Fibroblast of skin of right biceps (primary cell): ENCODE data around the gene ST6GALNAC2.
A peak's percentile ranks its signal among the peaks of the same experiment; 100 is the strongest.

ENCODE experiments used
- DNase-seq: peaks from one replicate; pipeline ENCODE4 v3.0.0-alpha.2; 2013

Gene ST6GALNAC2

DNA sequence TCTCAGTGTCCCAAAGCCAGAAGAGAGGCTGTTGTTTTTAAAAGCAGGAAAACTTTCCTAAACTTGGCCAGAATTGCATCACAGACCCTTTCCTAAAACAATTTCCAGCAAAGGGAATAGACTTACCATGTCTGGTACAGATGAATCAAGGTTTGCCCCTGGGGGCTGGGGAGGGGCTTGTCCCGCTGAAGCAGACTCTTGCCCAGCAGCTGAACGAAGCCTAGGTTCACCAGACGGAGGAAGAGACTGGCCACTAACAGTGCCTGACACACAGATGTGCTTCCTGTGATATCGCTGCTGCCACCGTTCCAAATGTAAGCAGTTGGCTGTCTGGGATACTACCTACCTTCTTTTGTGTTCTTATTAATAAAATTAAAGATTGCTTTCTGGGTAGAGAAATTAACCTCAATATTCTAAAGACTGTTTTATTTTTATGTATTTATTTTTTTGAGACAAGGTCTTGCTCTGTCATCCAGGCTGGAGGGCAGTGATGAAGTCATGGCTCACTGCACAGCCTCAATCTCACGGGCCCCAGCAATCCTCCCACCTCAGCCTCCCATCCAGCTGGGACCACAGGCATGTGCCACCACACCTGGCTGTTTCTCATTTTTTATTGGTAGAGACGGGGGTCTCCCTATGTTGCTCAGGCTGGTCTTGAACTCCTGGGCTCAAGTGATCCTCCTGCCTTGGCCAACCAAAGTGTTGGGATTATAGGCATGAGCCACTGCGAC lies 32.3 kb downstream of the ST6GALNAC2 start:
- DNase-seq, result no peak

DNA sequence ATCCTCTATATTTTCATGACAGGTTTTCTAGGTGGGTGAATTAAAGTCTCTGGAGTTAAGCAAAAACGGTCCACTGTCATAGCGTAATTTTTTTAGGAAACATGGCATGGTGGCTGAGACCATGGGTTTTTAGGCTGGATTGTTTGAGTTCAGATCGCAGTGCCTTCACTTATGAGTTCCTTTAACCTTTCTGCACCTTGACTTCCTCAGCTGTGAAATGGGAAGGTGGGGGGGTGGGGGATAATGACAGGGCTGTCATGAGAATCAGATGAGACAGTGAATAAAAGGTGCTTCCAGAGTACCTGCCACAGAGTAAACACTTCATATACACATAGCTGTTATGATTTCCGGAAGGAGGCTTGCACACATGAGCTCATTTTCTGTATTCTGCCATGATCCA lies 34.0 kb downstream of the ST6GALNAC2 start:
- DNase-seq, result no peak

DNA sequence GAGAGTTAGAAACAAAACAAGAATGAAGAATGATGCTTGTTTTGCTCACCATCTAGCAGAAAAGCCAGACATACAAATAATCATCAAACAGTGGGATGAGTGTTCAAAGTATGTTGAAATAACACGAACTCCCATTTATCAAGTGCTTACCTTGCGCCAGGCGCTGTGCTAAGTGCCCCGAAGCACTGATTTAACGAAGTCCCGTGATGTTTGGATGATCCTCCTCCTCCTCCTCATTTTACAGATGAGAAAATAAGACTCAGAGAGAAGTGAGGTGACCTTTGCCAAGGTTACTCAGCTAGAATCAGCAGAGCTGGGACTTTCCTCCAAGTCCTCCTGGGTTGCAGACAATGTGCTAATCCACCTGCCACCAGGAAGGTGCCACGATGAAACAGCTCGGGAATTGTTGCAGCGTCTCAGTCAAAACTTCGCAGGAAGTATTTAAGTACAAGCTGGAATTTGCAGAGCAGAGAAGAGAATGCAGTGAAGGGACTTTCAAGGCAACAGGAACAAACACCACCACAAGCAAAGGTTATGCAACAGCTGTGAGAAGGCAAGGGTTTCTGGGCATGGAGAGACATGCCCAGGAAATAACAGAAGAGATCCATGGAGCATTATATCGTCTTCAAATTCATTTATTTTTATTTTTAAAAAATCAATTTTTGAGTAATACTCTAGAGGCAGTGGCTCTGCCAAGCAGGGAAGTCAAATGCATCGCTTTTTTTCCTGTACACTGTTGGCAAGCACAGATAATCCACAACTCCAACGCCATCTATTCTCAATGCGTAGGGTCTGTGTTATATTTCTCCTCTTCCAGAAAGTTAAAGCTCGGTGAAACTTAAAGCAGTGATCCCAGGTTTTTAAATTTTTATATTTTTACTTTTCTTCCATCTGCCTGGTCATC lies 34.7 kb downstream of the ST6GALNAC2 start:
- no peak for DNase-seq

DNA sequence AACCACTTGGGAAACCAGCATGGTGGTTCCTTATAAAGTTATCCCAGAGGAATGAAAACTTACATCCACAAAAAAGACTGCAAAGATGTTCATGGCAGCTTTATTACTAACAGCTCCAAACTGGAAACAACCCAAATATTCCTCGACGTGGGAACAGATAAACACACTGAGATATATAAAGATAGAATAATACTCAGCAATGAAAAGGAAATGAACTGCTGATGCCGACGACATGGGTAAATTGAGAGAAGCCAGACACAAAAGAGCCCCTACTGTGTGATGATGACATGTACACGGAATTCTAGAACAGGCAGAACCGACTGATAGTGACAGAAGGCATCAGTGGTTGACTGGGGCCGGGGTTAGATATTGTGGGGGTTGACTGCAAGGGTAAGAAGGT lies 36.1 kb downstream of the ST6GALNAC2 start:
- DNase-seq, result no peak

DNA sequence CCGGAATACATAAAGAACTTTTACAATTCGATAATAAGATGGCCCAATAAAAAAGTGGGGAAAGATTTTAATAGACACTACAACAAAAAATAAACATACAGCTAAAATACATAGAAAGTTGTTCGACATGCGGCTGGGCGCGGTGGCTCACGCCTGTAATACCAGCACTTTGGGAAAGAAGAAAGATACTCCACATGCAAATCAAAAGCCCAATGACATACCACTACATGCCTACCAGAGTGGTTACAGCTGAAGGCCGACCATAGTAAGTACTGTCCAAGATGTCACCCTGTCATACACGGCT lies 36.5 kb downstream of the ST6GALNAC2 start:
- DNase-seq, result no peak

DNA sequence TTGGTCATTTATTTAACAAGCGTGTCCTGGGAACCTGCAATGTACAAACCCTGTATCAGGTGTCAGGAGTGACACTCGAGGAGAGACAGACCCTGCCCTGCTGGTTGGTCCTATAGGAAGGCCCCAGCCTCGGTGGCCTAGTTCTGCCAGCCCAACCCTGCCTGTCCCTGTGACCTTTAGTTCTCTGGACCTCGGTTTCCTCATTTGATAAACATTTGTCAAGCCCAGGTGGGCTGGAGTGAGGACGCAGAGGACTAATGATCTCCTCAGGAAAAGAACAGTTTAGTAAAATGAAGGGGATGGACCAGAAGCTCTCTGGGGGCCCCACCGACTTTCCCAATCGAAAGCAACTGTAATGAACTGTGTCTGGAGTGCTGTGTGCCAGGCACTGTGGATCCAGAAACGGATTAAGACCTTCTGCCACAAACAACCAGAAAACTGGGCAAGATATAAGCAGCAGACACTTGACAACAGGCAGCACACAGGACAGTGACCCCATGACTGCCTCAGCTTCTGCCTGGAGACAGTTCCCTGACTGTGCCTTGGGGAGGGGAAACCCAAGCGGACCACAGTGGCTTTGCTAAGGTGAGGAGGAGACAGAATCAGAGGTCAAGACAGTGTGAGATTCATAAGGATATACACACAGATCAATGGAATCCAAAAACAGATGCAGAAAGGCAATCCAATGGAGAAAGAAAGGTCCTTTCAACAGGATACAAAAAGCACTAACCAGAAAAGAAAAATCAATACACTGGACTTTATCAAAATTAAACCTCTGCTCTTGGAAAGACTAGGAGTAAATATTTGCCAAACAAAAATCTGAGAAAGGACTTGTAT lies 37.1 kb downstream of the ST6GALNAC2 start:
- no peak for DNase-seq

DNA sequence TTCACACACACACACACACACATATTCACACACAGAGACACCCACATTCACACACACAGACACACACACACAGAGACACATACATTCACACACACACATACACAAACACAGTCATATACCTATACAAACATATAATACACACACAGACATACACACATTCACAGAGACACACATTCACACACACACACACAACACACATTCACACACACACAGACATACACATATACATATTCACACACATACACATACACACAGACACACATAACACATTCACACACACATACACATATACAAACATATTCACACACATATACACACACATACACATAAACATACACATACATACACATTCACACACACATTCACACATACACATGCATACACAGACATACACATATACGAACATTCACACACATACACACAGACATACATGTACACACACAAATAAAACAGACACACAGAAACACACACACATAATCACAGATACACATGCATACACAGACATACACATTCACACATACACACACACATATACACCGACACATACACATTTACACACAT lies 37.9 kb downstream of the ST6GALNAC2 start:
- no peak for DNase-seq

DNA sequence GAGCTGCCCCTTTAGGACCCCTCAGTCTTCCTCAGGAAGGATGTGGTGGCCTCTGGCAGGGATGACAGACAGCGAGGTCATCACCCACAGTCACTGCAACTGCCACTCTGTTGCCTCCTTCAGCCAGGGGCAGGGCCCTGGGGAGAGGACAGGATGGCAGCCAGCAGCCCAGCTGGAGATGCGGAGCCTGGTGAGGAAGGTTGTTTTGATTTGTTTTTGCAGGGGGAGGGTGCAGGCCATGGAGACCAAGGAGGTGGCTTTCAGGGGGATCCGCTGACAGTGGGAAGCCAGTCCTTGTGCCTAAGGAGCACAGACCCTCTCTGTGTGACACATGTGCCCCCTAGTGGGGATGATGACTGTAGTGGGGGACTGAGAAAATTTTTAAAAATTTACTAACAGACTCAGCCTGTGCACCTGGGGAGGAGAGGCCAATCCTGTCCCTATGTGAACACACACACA lies 38.4 kb downstream of the ST6GALNAC2 start:
- peak; percentile 73 for DNase-seq

DNA sequence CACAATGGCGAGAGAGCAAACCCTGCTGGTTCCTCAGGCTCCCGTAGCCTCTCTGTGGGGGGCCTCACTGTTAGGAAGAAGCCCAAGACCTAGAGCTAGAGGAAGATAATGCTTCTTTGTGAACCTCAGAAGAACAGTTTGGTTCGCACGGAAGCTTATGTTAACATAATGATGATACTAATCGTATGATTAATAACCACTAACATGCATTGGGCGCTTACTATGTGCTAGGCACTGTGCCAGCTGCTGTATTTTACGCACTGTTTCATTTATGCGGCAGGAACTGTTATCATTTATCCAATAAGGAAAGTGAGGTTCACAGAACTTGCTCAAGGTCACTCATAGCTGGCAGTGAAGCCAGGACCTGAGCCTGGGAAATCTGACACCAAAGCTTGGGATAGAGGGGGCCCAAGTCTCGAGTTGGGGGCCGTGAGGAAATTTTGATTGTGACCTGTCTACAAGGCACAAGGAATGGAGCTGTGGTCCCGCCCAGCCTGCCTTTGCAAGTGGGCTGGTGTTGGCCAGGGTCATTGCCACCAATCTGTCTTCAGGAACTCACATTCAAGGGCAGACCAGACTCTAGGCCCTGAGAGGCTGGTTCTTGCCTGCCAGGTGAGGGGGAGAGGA lies 39.0 kb downstream of the ST6GALNAC2 start:
- DNase-seq, result peak; percentile 95

DNA sequence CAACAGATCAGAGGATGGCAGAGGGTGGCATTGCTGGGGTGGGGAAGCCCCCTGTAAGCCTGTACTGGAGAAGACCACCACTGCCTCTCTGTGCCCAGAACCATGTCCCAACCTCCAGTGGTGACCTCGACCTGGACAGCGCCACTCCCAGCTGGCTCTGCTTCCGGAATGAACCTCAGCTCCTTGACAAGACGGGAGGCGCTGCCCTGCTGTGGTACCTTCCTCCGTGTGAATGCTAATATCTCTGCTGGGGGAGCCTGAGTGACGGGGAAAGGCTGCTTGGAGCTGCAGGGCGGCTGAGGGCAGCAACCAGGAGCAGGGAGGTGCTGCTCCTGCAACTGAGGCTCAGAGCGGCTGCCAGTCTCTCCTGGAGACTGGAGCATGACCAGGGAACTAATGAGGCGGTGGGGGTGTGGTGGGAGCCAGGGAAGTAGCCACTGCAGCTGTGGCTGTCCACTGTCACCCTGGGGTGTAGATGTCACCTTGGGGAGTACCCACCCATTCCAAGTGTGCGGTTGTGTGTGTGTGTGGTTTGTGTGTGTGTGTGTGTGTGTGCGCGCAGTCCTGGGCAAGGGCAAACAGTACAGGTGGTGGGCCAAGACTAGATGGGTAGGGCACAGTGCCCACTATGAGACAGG lies 39.6 kb downstream of the ST6GALNAC2 start:
- no peak for DNase-seq

DNA sequence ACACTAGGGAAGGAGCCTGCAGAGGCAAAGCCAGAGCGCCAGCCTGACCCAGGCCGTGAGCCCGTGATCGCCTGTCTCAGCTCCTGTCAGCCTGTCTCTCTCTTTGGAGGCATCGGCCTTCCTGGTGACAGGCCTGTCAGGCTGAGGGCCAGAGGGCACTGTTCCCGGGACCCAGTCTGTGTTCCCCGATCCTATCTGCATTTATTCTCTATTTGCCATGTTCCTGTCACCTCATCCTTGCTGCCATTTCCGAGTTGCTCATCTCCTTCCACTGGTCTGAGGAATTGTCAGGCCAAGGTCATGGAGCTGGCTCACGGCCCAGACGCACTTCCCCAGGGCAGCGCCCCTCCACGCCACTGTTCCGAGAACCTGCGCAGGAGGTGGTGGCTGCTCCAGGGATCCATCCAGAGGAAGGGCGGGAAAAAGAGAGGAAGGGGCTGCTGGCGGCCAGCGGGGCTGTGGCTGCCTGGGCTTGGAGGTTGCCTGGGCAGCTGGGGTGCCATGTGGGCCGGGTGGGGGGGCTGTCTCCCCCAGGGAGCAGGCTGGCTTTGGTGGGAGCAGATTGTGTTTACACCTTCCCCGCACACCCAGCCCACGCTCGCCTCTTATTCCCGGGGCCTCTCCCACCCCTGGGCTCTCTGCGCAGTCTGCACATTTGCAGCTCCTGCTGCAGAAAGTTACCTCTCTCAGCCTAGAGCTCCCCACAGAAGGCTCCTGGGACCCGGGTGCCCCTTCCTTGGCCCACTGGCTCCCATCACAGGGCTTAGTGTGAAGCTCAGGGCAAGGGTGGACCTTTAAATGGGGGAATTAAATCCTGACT lies 40.9 kb downstream of the ST6GALNAC2 start:
- DNase-seq, result no peak

DNA sequence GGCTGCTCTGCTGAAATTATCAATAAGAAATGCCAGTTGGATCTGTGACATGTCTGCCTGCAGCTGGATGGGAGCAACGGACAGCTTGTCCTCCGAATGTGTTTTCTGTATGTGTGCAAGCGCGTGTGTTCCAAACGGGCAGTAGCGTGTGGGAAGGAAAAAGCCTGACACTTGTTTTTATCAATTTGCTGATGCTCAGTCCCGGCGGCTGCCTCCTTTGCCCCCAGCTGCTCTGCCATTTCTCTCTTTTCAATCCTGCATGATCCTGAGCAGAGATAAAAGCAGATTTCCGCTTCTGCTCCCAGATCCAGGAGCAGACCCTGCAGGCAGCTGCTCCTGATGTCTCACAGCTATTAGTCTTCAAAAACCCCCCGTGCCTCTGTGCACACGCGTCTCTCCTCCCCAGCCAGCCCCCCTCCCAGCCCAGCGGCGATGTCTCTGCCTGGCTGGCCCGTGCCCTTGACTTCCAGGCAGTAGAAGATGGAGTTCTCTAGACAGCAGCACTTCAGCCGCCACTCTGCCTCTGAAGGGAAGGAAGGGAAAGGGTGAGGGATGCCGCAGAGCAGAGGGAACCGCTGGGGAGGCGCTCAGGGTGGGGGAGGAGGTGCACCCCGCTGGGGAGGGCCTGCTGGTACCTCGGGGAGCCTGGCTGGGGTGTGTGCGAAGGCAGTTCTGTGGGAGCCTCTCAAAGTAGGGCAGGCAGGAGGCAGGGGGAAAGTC lies 41.7 kb downstream of the ST6GALNAC2 start:
- DNase-seq, result no peak

DNA sequence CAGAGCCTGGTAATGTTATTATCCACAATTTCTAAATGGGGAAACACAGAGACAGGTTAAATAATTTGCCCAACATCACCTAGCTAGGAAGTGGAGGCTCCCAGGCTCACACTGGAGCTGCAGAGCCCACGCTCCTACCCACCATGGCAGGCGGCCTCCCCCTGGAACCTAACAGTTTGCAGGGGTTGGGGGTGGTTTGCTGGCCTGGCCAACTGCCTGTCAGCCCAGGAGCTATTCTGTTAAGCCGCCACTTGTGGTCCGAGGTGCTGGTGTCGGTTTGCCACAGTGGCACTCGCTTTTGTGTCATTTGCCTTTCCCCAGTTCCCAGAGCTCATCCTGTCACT lies 42.2 kb downstream of the ST6GALNAC2 start:
- no peak for DNase-seq

DNA sequence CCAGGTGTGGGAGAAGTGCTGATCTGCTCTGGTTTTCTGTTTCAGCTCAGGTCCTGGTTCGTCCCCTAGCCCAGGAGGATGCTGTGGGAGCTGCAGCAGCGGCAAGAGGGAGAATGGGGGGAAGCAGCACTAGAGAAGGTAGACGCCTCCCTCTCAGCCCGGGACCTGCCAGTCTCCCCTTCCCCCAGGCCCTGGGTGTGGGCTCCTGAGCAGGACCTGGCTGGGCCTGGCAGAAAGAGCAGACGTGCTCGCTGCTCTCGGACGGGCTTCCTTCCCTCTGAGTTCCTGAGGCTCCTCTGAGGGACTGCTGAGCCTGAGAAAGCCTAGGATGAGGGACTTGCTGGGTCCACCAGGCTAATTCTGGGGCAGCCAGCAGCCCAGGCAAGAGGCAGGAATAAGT lies 42.7 kb downstream of the ST6GALNAC2 start:
- DNase-seq, result no peak

DNA sequence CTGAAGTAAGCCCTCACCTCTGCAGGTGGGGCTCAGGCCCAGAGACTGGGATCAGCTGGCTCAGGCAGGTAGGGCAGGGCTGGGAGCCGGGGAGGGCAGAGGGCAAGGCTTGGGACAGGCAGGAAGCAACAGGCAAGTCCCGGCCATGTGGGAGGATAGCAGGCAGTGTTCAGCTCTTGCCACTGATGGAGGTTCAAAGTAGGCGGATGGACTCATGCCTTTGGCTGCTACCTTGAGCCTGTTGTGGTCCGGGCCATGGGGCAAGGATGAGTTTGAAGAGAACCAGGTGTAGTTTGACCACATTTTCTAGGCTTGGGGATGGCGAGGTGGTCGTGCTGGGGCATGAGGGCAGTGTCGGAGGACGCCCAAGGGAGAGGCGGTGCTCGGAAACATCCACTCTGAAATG lies 43.1 kb downstream of the ST6GALNAC2 start:
- no peak for DNase-seq

DNA sequence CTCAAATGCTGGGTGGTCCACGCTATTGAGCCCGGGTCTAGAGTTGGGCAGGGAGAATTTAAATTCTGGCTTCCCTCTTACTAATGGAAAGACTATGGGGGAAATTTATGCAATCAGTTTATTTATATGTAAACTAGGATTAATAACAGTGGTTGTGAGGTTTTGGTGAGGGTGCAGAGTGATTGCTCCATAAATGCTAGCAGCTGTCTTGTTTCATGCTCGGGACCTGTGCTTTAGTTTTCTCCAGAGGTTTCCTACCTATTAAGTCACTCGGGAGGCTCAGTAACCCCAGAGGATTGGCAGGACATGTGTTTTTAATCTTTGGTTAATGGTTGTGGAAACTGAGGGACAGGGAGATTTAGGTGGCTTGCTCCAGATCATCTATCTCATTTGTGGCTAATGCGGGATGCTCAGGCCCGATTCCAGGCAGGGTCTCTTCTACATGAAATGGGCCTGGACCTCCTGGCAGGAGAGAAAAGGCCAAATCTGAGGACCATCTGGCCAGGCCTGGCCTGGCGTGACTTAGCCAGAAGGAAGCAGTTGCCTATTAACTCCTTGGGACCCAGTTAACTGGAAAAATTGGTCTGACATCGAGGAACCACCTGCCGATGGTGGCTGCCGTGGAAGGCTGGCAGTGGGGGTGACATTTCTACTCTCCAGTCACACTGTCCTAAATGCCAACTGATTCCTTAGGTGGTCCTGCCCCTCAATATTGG lies 43.8 kb downstream of the ST6GALNAC2 start:
- DNase-seq, result no peak

DNA sequence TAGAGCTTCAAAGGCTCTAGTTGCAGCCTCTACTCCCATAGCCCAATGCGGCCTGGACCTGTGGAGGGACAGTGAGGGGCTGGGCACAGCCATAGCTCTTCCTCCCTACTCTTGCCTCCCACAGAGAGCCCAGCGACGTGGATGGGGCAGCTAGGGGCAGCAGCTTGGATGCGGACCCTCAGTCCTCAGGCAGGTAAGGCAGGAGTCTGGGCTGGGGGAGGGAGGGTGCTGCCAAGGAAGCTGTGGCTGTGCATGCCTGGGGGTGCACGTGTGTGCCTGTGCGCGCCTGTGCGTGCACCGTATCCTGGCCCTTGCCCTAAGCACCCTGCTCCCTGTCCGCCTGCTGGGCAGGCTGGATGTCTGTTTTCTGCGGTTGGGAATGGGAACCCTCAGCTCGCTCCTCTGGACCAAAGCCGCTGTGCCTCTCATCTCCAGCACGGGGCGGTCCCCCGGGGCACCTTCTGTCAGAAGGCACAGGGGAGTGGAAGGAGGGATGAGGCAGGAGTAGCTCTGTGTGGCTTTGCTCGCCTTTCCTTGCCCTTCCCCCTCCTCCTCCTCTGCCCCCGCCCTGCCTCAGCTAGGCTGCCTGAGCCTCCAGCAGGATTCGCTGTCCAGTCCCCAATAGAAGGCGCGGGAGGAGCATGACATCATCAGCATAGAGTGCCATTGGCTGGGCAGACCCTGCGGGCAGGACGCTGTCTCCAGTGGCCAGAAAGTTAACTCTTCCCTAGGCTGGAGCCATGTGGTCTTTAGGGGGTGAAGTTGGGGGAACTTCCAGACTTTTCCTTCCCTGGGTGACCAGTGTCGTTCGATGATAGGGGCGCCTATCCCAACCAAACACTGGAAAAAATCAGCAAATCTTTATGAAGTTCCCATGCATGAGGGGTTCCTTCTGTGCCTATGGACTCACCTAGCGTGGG lies 45.0 kb downstream of the ST6GALNAC2 start:
- peak; percentile 95 for DNase-seq

DNA sequence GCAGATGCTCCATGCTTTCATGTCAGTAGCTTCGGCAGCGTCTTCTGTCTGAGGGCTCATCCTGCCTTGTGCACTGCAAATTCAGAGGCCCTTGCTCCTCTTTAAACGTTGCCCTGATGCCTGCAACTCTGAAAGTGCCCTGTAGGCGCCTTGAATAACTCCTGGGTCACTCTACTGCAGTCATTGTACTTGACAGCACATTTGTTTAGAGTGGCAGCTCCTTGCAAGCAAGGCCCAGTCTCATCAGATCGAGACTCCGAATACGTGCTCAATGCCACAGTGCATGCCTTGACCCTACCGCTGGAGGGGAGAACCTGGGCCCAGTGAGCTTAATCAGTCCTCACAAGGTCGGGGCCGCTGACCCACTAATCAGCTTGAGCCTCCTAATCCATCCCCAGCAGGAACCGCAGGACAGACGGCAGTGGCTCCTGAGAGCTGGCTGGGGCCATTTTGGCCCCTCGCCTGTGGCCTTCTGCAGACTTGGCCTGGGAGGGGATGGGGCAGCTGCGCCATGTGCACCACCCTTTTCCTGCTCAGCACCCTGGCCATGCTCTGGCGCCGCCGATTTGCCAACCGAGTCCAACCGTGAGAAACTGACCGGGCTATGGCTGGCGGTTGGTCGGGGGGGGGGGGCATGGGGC lies 45.9 kb downstream of the ST6GALNAC2 start, which contains the start of gene PRCD:
Gene PRCD (plus strand): TSS at position 414 of the 641 bp plus-strand sequence. CDS start 98 bp downstream, at position 512.
- DNase-seq, result no peak
